LoVo (cell line): ENCODE results near the gene SNCG.

ENCODE experiments used
- DNase-seq: peaks from one replicate; pipeline ENCODE4 v3.0.0-alpha.2; 2016; ENCODE audit warnings: low spot score

Gene SNCG

GRCh38 chr10:86960863-86961434 is 2.5 kb downstream of the SNCG start:
- no peak for DNase-seq

- no peak for DNase-seq
Measured at GRCh38 chr10:86961481-86962091, 3.2 kb downstream of the SNCG start.

- no peak for DNase-seq
Measured at GRCh38 chr10:86962136-86962980, 4.0 kb downstream of the SNCG start.

- no peak for DNase-seq
Measured at GRCh38 chr10:86962981-86963310, 4.5 kb downstream of the SNCG start.

GRCh38 chr10:86963341-86963919 is 5.0 kb downstream of the SNCG start:
- DNase-seq: no peak

- no peak for DNase-seq
Measured at GRCh38 chr10:86964061-86964846, 5.9 kb downstream of the SNCG start.

- DNase-seq: no peak
Measured at GRCh38 chr10:86964847-86965190, 6.4 kb downstream of the SNCG start.

- DNase-seq: no peak
Measured at GRCh38 chr10:86965986-86966654, 7.7 kb downstream of the SNCG start.

GRCh38 chr10:86967481-86967941 is 9.1 kb downstream of the SNCG start:
- DNase-seq: no peak

- peak; percentile 49 for DNase-seq
Measured at GRCh38 chr10:86968271-86968993, 10.0 kb downstream of the SNCG start, which contains the start of gene ADIRF. ADIRF (plus strand) TSS chr10:86968482; CDS start chr10:86968545, 63 bp downstream.

GRCh38 chr10:86968994-86969355 is 10.6 kb downstream of the SNCG start:
- no peak for DNase-seq

GRCh38 chr10:86969421-86970041 is 11.1 kb downstream of the SNCG start:
- no peak for DNase-seq

GRCh38 chr10:86970162-86970981 is 12.0 kb downstream of the SNCG start:
- DNase-seq: no peak

- DNase-seq: no peak
Measured at GRCh38 chr10:86970982-86971231, 12.5 kb downstream of the SNCG start.

- DNase-seq: peak; percentile 77
Measured at GRCh38 chr10:86971232-86971991, 13.0 kb downstream of the SNCG start.

- no peak for DNase-seq
Measured at GRCh38 chr10:86972613-86973380, 14.4 kb downstream of the SNCG start.

GRCh38 chr10:86974484-86974883 is 16.1 kb downstream of the SNCG start:
- DNase-seq: no peak

- DNase-seq: no peak
Measured at GRCh38 chr10:86976362-86977056, 18.1 kb downstream of the SNCG start.
